Measurements from ENCODE around the gene QRICH2. TPM values are rescaled to one million over a fixed set of nuclear protein-coding genes. Genes with fewer than 3 reads are reported as not detected.

QRICH2 gene
- total and polyA plus RNA-seq, 10 of the 15 experiments (the other 5 are each of a cell fraction or from before 2014, with no cell fraction given): 0.04 to 0.72 (median 0.25) TPM

DNA sequence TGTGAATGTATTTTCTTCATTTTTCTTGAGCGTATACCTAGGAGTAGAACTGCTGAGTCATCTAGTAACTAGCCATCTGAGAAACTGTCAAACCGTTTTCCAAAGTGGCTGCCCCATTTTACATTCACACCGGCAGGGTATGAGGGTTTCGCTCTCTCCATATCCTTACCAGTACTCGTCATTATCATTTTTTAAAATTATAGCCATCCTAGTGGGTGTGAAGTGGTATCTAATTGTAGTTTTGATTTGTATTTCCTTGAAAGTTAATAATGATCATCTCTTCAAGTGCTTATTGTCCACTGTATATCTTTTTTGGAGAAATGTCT, 73.8 kb downstream of the QRICH2 start (continued):
- TF ChIP-seq LARP7 (IDR thresholded peaks at IDR 0.05) (no peak), GABPA (IDR thresholded peaks at IDR 0.05; ENCODE audit: low read depth) (no peak), GATAD2B (conservative IDR thresholded peaks at IDR 0.05; ENCODE audit: low read depth) (0 out of 2 replicates have a peak, but pooled peaks have one; percentile 39), CREB1 (IDR thresholded peaks at IDR 0.05; ENCODE audit: low read depth) (no peak), ZBED1 (IDR thresholded peaks at IDR 0.05; ENCODE audit: borderline replicate concordance) (no peak), ATF7 (IDR thresholded peaks at IDR 0.05; ENCODE audit: low read depth) (peak; percentile 39; the same call in 1 of the 2 replicates), IRF4 (IDR thresholded peaks at IDR 0.05; ENCODE audit: low read depth, low read length) (0 out of 2 replicates have a peak, but pooled peaks have one; percentile 61), POLR2AphosphoS5 (IDR thresholded peaks at IDR 0.05; ENCODE audit: low read length) (no peak), HDGF (IDR thresholded peaks at IDR 0.05) (no peak), IKZF1 (conservative IDR thresholded peaks at IDR 0.05) (peak; percentile 85), YBX1 (IDR thresholded peaks at IDR 0.05) (no peak), EZH2 (IDR thresholded peaks at IDR 0.05; ENCODE audit: borderline replicate concordance, control insufficient read depth, low read depth, low read length) (no peak)
- TF ChIP-seq, protein P1, sequence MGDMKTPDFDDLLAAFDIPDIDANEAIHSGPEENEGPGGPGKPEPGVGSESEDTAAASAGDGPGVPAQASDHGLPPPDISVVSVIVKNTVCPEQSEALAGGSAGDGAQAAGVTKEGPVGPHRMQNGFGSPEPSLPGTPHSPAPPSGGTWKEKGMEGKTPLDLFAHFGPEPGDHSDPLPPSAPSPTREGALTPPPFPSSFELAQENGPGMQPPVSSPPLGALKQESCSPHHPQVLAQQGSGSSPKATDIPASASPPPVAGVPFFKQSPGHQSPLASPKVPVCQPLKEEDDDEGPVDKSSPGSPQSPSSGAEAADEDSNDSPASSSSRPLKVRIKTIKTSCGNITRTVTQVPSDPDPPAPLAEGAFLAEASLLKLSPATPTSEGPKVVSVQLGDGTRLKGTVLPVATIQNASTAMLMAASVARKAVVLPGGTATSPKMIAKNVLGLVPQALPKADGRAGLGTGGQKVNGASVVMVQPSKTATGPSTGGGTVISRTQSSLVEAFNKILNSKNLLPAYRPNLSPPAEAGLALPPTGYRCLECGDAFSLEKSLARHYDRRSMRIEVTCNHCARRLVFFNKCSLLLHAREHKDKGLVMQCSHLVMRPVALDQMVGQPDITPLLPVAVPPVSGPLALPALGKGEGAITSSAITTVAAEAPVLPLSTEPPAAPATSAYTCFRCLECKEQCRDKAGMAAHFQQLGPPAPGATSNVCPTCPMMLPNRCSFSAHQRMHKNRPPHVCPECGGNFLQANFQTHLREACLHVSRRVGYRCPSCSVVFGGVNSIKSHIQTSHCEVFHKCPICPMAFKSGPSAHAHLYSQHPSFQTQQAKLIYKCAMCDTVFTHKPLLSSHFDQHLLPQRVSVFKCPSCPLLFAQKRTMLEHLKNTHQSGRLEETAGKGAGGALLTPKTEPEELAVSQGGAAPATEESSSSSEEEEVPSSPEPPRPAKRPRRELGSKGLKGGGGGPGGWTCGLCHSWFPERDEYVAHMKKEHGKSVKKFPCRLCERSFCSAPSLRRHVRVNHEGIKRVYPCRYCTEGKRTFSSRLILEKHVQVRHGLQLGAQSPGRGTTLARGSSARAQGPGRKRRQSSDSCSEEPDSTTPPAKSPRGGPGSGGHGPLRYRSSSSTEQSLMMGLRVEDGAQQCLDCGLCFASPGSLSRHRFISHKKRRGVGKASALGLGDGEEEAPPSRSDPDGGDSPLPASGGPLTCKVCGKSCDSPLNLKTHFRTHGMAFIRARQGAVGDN (IDR thresholded peaks at IDR 0.05): no peak
- TF ChIP-seq, protein P2, sequence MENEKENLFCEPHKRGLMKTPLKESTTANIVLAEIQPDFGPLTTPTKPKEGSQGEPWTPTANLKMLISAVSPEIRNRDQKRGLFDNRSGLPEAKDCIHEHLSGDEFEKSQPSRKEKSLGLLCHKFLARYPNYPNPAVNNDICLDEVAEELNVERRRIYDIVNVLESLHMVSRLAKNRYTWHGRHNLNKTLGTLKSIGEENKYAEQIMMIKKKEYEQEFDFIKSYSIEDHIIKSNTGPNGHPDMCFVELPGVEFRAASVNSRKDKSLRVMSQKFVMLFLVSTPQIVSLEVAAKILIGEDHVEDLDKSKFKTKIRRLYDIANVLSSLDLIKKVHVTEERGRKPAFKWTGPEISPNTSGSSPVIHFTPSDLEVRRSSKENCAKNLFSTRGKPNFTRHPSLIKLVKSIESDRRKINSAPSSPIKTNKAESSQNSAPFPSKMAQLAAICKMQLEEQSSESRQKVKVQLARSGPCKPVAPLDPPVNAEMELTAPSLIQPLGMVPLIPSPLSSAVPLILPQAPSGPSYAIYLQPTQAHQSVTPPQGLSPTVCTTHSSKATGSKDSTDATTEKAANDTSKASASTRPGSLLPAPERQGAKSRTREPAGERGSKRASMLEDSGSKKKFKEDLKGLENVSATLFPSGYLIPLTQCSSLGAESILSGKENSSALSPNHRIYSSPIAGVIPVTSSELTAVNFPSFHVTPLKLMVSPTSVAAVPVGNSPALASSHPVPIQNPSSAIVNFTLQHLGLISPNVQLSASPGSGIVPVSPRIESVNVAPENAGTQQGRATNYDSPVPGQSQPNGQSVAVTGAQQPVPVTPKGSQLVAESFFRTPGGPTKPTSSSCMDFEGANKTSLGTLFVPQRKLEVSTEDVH (IDR thresholded peaks at IDR 0.05; ENCODE audit: low read depth, partially characterized antibody): no peak
- TF ChIP-seq, protein P3, sequence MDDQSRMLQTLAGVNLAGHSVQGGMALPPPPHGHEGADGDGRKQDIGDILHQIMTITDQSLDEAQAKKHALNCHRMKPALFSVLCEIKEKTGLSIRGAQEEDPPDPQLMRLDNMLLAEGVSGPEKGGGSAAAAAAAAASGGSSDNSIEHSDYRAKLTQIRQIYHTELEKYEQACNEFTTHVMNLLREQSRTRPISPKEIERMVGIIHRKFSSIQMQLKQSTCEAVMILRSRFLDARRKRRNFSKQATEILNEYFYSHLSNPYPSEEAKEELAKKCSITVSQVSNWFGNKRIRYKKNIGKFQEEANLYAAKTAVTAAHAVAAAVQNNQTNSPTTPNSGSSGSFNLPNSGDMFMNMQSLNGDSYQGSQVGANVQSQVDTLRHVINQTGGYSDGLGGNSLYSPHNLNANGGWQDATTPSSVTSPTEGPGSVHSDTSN (IDR thresholded peaks at IDR 0.05; ENCODE audit: insufficient replicate concordance, low read depth, low read length): peak; percentile 26
